Cardiac fibroblast (primary cell): ENCODE measurements around the gene SH3RF3.
A peak's percentile ranks its signal among the peaks of the same experiment; 100 is the strongest.
"Not testable (repeated sequence)": the region's sequence is repeated elsewhere in the genome, so short reads cannot be mapped to it uniquely, and the experiment has no call there.

Source experiments
- DNase-seq, 2 donors: peaks; one replicate each; pipeline versions ENCODE4 v3.0.0 to v3.0.0-alpha.2; 2010; ENCODE audit warnings: low read depth in 2 of 2
- H3K4me3 ChIP-seq, 2 donors: replicated peaks in 1 of 2; 1 replicate in 1 of 2; 2 replicates in 1 of 2; pipeline ENCODE4 v1.5.1; 2011; ENCODE audit warnings: low read depth in 2 of 2, low read length in 2 of 2, mild to moderate bottlenecking in 2 of 2, moderate library complexity in 1 of 2
- TF ChIP-seq, protein P1 (sequence below): IDR thresholded peaks from one replicate; pipeline ENCODE4 v1.5.1; 2011; ENCODE audit warnings: low read depth, mild to moderate bottlenecking, low read length, inconsistent platforms

Gene SH3RF3

DNA sequence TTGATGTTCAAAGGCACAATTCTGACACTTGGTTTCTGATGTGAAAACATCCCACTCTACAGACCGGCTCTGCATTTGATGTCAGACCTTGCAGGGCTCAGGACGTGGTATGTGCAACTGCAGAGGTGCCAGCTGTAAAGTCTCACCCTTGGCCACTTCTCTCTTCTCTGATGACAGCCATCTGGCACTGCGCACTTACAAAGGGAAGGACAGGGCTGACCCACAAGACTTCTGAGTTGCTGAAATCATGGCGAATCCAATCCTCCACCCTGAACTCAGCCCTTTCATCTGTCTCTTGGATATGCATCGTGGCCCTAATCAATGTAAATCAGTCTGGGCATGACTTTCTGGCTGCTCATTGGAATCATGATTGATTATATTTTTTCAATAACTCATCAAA, 402.2 kb downstream of the SH3RF3 start:
- DNase-seq, result peak in 1 of 2 donors; percentile 26
- H3K4me3 ChIP-seq, result no peak overlapping the region
- TF ChIP-seq, protein P1, sequence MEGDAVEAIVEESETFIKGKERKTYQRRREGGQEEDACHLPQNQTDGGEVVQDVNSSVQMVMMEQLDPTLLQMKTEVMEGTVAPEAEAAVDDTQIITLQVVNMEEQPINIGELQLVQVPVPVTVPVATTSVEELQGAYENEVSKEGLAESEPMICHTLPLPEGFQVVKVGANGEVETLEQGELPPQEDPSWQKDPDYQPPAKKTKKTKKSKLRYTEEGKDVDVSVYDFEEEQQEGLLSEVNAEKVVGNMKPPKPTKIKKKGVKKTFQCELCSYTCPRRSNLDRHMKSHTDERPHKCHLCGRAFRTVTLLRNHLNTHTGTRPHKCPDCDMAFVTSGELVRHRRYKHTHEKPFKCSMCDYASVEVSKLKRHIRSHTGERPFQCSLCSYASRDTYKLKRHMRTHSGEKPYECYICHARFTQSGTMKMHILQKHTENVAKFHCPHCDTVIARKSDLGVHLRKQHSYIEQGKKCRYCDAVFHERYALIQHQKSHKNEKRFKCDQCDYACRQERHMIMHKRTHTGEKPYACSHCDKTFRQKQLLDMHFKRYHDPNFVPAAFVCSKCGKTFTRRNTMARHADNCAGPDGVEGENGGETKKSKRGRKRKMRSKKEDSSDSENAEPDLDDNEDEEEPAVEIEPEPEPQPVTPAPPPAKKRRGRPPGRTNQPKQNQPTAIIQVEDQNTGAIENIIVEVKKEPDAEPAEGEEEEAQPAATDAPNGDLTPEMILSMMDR, result no peak

DNA sequence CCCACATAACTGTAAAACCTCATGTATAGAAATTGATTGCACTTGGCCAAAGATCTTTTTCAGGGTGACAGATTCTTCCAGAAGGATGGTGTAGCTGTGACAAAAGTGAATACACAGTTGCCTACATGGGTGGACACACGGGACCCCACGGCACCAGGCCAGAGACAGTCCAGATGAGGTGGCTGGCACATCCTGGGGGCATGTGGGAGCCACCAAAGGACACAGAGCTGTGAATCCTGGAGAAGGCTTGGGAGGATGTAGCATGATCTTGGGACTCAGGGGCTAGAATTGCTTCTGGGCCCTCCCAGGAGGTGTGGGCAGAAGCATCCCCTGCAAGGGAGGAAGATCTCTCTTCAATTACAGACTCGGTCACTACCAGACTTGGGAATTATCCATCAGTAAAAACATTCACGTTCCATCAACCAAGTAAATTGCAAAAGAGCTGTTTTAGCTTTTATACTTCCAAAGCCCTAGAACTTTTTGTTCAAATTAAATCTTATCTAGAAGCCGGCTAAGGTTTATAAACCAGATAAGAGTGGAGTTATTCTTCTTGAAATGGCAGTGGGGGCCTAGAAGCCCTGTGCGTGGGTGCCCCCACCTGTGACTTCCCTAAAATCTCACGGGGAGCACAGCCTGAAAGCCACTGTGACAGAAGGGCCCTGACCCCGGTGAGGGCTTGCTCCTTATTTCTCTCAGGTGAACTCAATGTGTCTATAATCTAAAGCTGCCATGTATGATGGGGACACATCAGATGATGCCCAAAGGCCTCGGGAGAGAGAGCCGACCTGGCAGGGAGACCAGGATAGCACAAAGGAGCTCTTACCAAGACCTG, 403.1 kb downstream of the SH3RF3 start:
- DNase-seq, result no peak
- H3K4me3 ChIP-seq, result no peak overlapping the region
- TF ChIP-seq, protein P1, result no peak

DNA sequence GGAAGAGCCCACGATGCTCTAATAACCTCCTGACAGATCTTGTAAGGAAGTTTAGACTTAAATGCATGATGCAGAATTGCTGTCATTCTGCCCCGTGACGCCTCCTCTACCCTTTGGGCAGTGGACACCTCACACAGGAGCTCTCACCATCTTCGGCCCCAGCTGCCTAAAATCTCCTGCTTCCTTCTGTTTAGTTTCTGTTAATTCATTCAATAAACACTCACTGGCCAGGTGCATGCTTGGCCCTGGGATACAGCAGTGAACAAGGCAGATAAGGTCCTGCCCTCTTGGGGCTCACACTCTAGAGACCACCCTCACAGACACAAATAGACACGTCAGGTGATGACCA, 403.7 kb downstream of the SH3RF3 start:
- H3K4me3 ChIP-seq, result no peak overlapping the region
- TF ChIP-seq, protein P1, result no peak
- DNase-seq, result no peak

DNA sequence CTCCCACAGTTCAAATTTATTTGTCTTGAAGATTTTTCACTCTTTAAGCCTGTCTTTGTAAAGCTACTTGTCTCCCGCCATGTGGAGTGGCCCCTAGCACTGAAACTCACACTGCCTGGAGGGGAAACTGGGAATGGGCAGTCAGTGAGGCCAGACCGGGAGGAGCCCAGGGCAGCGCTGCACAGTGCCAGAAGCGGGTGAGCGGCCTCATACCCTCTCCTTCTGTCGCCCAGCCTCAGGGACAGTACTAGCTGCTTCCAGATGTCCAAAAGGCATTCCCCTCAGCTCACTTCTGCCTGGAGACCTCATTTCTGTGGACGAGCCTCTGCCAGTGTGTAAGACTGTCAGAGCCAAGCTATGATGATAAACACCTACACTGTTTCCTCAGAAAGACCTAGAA, 404.8 kb downstream of the SH3RF3 start:
- no peak overlapping the region for H3K4me3 ChIP-seq
- no peak for DNase-seq
- TF ChIP-seq, protein P1, result no peak

DNA sequence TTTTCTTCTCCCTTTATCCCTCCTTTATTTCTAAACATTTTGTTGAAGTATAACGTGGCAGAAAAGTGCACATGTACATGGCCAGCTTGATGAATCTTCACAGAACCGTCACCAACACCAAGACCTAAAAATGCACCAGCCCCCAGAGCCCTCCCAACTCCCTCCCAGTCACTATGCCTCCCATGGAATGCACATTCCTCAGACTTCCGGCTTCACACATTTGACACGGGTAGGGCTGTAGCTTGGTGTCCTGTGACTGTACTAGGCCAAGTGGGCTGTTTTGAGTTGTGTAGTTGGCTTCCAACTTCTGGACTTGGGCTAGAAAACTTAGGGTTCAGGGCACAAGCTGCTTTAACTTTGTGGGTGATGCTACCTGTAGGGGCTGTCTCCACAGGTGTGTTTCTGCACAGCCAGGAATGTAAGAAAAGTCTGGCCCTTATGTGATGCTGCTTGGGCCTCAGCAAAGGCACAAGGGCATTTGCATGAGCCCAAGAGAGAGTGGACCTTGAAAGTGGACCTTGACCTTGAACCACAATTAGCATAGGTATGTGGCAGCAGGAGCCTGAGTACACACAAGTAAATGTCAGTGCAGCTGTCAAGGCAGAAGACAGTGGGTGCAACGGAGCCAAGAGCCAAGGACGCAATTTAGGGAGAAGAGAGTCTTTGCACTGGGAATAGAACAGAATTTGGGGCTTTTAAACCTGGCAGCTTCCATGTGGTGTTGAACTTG, 406.4 kb downstream of the SH3RF3 start:
- TF ChIP-seq, protein P1, result no peak
- DNase-seq, result peak in 1 of 2 donors; percentile 29
- H3K4me3 ChIP-seq, result no peak overlapping the region

DNA sequence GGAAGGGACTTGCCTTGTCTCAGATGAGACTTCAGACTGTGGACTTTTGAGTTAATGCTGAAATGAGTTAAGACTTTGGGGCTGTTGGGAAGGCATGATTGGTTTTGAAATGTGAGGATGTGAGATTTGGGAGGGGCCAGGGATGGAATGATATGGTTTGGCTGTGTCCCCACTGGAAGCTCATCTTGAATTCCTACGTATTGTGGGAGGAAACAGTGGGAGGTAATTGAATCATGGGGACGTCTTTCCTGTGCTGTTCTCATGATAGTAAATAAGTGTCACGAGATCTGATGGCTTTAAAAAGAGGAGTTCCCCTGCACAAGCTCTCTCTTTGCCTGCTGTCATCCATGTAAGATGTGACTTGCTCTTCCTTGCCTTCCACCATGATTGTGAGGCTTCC, 407.6 kb downstream of the SH3RF3 start:
- peak; percentile 48 to 57 for DNase-seq
- H3K4me3 ChIP-seq, result not testable (repeated sequence)

DNA sequence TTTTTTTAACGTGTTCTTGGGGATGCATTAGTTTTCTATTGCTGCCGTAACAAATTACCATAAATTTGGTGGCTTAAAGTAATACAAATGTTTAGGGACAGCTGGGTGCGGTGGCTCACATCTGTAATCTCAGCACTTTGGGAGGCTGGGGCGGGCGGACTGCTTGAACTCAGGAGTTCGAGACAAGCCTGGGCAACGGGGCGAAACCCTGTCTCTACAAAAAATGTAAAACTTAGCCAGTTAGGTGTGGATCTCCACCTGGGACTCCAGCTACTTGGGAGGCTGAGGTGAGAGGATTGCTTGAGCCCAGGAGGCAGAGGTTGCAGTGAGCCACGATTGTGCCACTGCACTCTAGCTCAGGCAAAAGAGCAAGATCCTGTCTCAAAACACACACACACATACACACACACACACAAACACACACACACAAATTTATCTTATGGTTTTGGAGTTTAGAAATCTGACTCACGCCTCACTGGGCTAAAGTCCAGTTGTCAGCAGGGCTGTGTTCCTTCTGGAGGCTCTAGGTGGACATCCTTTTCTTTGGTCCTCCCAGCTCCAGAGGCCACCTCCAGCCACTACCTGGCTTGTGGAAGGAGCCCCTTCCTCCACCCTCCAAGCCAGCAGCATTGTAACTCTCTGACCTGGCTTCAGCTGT, 408.7 kb downstream of the SH3RF3 start:
- peak; percentile 61 to 67 for DNase-seq

More for the DNA sequence above, 408.7 kb downstream of the SH3RF3 start:
- TF ChIP-seq, protein P1, result no peak
- H3K4me3 ChIP-seq, result no peak overlapping the region
